ENCODE results near the gene MAP2K3. TPM values are rescaled to one million over a fixed set of nuclear protein-coding genes. Genes with fewer than 3 reads are reported as not detected.
"Not testable (repeated sequence)": the region's sequence is repeated elsewhere in the genome, so short reads cannot be mapped to it uniquely, and the experiment has no call there.

Gene MAP2K3
- polyA plus RNA-seq, 1 donor from 2014 or later, result 5.3 TPM

DNA sequence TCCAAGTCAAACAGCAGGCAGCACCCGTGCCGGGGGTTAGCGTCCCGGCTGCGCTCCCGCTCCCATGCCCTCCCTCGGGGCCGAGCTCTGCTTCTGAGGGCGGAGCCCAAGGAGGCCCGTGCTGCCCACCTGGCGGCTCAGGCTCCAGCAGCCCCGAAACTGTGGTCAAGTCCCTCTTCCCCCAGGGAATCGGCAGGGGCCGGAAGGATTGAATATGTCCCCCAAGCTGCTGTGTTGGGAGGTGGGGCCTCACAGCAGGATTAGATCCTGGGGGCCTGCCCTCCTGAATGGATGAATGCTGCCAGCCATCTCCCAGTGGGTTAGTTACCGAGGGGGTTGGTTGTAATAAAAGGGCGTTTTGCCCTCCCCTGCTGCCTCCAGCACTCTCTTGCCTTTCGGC, 33.9 kb downstream of the MAP2K3 start:
- H3K4me3 ChIP-seq (ENCODE audit: low read length), result no peak overlapping the region
- H3K27ac ChIP-seq (ENCODE audit: low read length), result no peak overlapping the region
- no peak overlapping the region for H3K4me2 ChIP-seq (ENCODE audit: low read length)

DNA sequence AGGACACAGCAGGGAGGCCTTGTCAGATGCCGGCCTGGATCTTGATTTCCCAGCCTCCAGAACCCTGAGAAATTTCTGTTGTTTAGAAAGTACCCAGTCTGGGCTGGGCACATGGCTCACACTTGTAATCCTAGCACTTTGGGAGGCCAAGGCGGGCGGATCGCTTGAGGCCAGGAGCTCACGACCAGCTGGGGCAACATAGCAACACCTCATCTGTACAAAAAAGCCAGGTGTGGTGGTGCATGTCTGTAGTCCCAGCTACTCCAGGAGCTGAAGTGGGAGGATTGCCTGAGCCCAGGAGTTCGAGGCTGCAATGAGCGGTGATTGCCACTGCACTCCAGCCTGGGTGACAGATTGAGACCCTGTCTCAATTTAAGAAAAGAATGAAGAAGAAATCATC, 34.3 kb downstream of the MAP2K3 start:
- H3K27me3 ChIP-seq (ENCODE audit: insufficient read depth, low read depth, low read length); H3K36me3 ChIP-seq (ENCODE audit: insufficient read depth, low read length); H3K9me3 ChIP-seq (ENCODE audit: low read length); H3K4me3 ChIP-seq (ENCODE audit: low read length); H3K4me2 ChIP-seq (ENCODE audit: low read length); H3K9ac ChIP-seq (ENCODE audit: low read length); H3K9me2 ChIP-seq (ENCODE audit: insufficient read depth, low read length); H3K27ac ChIP-seq (ENCODE audit: low read length); H3K79me2 ChIP-seq (replicated peaks; ENCODE audit: insufficient read depth, low read length); H3F3A ChIP-seq (ENCODE audit: insufficient read depth, low read length, poor library complexity, severe bottlenecking); H2AFZ ChIP-seq (ENCODE audit: low read depth, low read length); H4K20me1 ChIP-seq (ENCODE audit: insufficient read depth): not testable (repeated sequence)

More for the DNA sequence above, 33.9 kb downstream of the MAP2K3 start:
- Histone ChIP-seq H3K27me3 (ENCODE audit: insufficient read depth, low read depth, low read length) (no peaks in the 10 kb centered on the region), H4K20me1 (ENCODE audit: insufficient read depth) (no peaks in the 10 kb centered on the region), H3K36me3 (ENCODE audit: insufficient read depth, low read length) (no peaks in the 10 kb centered on the region), H3K9me3 (ENCODE audit: low read length) (no peaks in the 10 kb centered on the region), H3K9ac (ENCODE audit: low read length) (no peak overlapping the region), H3K79me2 (replicated peaks; ENCODE audit: insufficient read depth, low read length) (no peaks in the 10 kb centered on the region), H3K9me2 (ENCODE audit: insufficient read depth, low read length) (no peaks in the 10 kb centered on the region), H3F3A (ENCODE audit: insufficient read depth, low read length, poor library complexity, severe bottlenecking) (no peaks in the 10 kb centered on the region), H2AFZ (ENCODE audit: low read depth, low read length) (no peak overlapping the region)
- TF ChIP-seq, protein P1, sequence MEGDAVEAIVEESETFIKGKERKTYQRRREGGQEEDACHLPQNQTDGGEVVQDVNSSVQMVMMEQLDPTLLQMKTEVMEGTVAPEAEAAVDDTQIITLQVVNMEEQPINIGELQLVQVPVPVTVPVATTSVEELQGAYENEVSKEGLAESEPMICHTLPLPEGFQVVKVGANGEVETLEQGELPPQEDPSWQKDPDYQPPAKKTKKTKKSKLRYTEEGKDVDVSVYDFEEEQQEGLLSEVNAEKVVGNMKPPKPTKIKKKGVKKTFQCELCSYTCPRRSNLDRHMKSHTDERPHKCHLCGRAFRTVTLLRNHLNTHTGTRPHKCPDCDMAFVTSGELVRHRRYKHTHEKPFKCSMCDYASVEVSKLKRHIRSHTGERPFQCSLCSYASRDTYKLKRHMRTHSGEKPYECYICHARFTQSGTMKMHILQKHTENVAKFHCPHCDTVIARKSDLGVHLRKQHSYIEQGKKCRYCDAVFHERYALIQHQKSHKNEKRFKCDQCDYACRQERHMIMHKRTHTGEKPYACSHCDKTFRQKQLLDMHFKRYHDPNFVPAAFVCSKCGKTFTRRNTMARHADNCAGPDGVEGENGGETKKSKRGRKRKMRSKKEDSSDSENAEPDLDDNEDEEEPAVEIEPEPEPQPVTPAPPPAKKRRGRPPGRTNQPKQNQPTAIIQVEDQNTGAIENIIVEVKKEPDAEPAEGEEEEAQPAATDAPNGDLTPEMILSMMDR (IDR thresholded peaks at IDR 0.05; ENCODE audit: poor library complexity, severe bottlenecking), result no peak
- no peak for TF ChIP-seq POLR2AphosphoS5 (IDR thresholded peaks at IDR 0.05)
- TF ChIP-seq RAD21 (conservative IDR thresholded peaks at IDR 0.05), result no peak
- no peak for TF ChIP-seq TAF1 (IDR thresholded peaks at IDR 0.05; ENCODE audit: low read depth)
- TF ChIP-seq SMC3 (conservative IDR thresholded peaks at IDR 0.05; ENCODE audit: poor library complexity), result no peak
- no peak for TF ChIP-seq EZH2 (IDR thresholded peaks at IDR 0.05; ENCODE audit: borderline replicate concordance, insufficient read depth, low read length, poor library complexity, severe bottlenecking)
- TF ChIP-seq, protein P2, sequence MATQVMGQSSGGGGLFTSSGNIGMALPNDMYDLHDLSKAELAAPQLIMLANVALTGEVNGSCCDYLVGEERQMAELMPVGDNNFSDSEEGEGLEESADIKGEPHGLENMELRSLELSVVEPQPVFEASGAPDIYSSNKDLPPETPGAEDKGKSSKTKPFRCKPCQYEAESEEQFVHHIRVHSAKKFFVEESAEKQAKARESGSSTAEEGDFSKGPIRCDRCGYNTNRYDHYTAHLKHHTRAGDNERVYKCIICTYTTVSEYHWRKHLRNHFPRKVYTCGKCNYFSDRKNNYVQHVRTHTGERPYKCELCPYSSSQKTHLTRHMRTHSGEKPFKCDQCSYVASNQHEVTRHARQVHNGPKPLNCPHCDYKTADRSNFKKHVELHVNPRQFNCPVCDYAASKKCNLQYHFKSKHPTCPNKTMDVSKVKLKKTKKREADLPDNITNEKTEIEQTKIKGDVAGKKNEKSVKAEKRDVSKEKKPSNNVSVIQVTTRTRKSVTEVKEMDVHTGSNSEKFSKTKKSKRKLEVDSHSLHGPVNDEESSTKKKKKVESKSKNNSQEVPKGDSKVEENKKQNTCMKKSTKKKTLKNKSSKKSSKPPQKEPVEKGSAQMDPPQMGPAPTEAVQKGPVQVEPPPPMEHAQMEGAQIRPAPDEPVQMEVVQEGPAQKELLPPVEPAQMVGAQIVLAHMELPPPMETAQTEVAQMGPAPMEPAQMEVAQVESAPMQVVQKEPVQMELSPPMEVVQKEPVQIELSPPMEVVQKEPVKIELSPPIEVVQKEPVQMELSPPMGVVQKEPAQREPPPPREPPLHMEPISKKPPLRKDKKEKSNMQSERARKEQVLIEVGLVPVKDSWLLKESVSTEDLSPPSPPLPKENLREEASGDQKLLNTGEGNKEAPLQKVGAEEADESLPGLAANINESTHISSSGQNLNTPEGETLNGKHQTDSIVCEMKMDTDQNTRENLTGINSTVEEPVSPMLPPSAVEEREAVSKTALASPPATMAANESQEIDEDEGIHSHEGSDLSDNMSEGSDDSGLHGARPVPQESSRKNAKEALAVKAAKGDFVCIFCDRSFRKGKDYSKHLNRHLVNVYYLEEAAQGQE (IDR thresholded peaks at IDR 0.05; ENCODE audit: borderline replicate concordance), result no peak
- TF ChIP-seq EP300 (conservative IDR thresholded peaks at IDR 0.05; ENCODE audit: poor library complexity, severe bottlenecking), result no peak
- TF ChIP-seq MXI1 (conservative IDR thresholded peaks at IDR 0.05; ENCODE audit: poor library complexity, severe bottlenecking), result no peak

DNA sequence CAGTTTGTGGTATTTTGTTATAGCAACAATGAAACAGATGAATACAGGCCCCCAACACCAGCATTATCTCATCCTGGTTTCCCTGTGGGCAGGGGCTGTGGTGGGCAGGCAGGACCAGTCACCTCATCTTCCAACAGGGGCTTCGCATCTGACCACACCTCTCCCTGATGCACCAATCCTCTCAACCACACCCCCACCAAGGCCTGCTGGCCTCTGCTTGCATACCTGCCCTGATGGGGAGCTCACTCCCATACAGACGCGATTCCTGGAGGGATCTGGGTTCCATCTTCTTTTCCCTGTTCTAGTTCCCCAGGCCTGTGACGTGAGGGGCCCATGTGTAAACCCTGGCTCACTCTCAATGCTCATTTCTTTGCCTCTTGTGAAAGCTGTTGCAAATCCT, 34.7 kb downstream of the MAP2K3 start:
- H3K4me2 ChIP-seq (ENCODE audit: low read length); H3F3A ChIP-seq (ENCODE audit: insufficient read depth, low read length, poor library complexity, severe bottlenecking); H2AFZ ChIP-seq (ENCODE audit: low read depth, low read length); H3K79me2 ChIP-seq (replicated peaks; ENCODE audit: insufficient read depth, low read length); H3K36me3 ChIP-seq (ENCODE audit: insufficient read depth, low read length); H3K27me3 ChIP-seq (ENCODE audit: insufficient read depth, low read depth, low read length); H4K20me1 ChIP-seq (ENCODE audit: insufficient read depth); H3K9ac ChIP-seq (ENCODE audit: low read length); H3K9me3 ChIP-seq (ENCODE audit: low read length); H3K4me3 ChIP-seq (ENCODE audit: low read length); H3K9me2 ChIP-seq (ENCODE audit: insufficient read depth, low read length); H3K27ac ChIP-seq (ENCODE audit: low read length): not testable (repeated sequence)

DNA sequence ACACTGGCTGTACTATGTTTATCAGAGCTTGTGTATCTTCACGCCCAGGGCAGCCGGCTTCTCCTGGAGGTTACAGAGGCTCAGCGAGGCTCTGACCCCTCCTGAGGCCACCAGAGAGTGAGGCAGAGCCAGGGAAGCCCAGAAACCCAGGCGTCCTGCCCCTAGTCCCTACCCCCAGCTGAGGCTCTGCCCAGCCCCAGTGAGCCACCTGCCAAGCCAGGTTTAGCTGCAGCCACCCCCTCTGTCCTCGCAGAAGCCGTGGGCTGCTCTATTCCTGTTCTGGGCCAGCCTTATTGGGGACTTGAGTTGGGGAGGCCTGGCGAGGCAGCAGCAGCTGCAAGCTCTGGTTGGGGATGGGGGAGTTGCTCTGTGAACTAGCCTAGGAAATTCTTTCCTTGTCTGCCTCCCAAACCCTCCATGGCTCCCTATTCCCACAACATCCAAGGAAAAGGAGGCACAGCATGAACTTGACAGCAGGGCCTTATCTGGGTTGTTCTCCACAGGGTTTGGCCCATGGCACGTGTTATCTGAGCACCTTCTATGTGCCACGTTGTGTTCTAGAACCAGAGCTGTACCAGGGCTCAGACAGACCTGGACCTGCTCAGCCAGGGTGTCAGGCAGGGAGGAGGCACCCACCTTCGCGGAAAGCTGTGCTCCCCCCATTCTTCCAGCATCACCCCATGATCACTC, 35.3 kb downstream of the MAP2K3 start:
- not testable (repeated sequence) for H4K20me1 ChIP-seq (ENCODE audit: insufficient read depth); H3K9me3 ChIP-seq (ENCODE audit: low read length); H2AFZ ChIP-seq (ENCODE audit: low read depth, low read length); H3K79me2 ChIP-seq (replicated peaks; ENCODE audit: insufficient read depth, low read length); H3K27me3 ChIP-seq (ENCODE audit: insufficient read depth, low read depth, low read length); H3K27ac ChIP-seq (ENCODE audit: low read length); H3K9ac ChIP-seq (ENCODE audit: low read length); H3F3A ChIP-seq (ENCODE audit: insufficient read depth, low read length, poor library complexity, severe bottlenecking); H3K9me2 ChIP-seq (ENCODE audit: insufficient read depth, low read length); H3K36me3 ChIP-seq (ENCODE audit: insufficient read depth, low read length); H3K4me3 ChIP-seq (ENCODE audit: low read length); H3K4me2 ChIP-seq (ENCODE audit: low read length)

DNA sequence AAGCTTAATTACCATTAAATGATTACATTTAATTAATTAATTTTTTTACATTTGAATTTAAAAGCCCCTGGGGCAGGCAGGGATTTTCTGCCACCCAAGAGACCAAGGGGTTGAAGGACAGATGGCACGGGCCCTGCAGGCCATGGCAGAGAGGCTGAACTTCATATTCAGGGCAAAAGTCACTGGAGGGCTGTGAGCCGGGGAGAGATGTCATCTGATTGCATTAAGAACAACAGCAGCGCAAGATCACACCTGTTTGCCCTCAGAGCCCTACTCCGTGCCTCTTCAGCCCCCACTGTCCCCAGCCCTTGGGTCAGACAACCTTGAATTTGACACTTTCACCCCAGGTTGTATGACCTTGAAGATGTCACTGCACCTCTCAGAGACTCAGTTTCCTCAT, 35.9 kb downstream of the MAP2K3 start:
- not testable (repeated sequence) for H3K4me3 ChIP-seq (ENCODE audit: low read length); H3K36me3 ChIP-seq (ENCODE audit: insufficient read depth, low read length); H3K4me2 ChIP-seq (ENCODE audit: low read length); H3K27ac ChIP-seq (ENCODE audit: low read length); H3K79me2 ChIP-seq (replicated peaks; ENCODE audit: insufficient read depth, low read length); H3K9me2 ChIP-seq (ENCODE audit: insufficient read depth, low read length); H3K9ac ChIP-seq (ENCODE audit: low read length); H3F3A ChIP-seq (ENCODE audit: insufficient read depth, low read length, poor library complexity, severe bottlenecking); H2AFZ ChIP-seq (ENCODE audit: low read depth, low read length); H3K27me3 ChIP-seq (ENCODE audit: insufficient read depth, low read depth, low read length); H4K20me1 ChIP-seq (ENCODE audit: insufficient read depth); H3K9me3 ChIP-seq (ENCODE audit: low read length)

Data from neural cell (in vitro differentiated cells).